GM19452 (cell line): ENCODE results near the gene SIGLEC10.
A peak's percentile ranks its signal among the peaks of the same experiment; 100 is the strongest.
"Not testable (repeated sequence)": the region's sequence is repeated elsewhere in the genome, so short reads cannot be mapped to it uniquely, and the experiment has no call there.

Experiments
- ATAC-seq: cut with Tn5 transposase; IDR thresholded peaks from one replicate; pipeline ENCODE4 v1.9.1; 2021; ENCODE audit not compliant: unreplicated experiment

The SIGLEC10 gene

DNA sequence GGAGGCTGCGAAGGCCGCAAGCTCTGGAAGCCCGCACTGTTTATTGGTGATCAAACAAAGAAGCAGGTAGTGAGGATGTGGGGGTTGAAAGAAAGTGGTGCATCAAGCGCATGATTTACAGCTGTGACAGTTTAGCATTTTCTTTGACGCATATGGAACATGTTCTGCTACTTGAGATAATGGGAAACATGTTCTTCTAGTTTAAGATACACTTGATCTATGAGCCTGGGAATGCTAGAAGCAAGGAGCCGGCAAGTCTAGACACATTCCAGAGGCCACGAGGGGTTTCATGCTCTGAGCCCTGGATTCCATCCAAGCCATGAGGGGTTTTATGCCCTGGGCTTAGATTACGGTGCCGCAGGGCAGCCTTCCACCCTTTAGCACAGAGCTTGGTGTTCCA lies 20.0 kb downstream of the SIGLEC10 start:
- ATAC-seq = not testable (repeated sequence)

DNA sequence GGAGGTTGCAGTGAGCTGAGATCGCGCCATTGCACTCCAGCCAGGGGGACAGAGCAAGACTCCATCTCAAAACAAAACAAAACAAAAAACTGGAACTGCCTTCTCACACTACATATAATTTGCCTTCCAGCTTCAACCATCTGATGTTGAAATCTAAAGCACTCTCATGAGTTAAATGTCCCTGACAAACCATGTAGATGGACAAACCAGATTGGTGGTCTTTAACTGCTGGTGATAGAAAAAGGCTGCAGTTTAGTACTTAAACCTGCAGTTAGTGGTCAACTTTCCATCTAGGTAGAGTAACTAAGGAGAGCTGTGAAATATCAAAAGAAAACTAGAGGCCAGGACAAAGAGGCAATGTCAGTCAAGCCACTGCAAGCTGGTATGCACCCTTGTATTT lies 21.3 kb downstream of the SIGLEC10 start:
- ATAC-seq = no peak

DNA sequence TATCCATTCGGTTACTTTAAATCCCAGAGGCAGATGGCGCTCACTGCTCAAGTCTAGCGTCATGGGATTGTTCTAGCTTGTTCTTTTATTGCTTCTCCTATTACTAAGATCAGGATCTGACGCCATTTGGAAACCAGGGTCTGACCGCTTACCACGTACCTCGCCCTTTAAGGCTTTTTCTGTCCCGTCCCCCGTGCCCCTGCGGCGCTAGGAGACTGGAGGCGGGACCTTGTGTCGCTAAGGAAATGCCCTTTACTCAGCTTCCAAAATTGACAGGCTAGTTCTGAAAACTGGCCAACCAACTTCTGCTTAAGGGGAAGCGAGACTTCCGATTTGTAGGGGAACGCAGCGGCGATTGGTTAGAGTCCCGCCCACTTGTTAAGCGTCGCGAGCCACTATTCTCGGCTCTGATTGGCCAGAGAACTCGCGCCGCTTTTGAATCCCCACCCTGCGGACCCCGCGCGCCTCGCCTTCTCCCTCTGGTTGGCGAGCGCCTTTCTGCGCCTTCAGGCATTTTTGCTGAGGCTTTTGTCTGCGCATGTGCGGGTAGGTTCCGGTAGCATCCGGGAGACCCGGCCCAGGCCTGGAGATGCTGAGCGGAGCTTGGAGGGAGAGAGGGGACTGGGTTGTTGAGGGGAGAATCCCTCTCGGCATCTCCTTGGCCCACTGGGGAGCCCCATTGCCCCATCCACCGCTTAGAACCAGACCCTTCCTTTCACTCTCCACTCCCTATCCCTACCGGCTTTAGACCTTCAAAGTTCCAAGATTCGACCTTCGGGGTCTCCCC lies 23.2 kb downstream of the SIGLEC10 start:
- peak; percentile 88 for ATAC-seq

DNA sequence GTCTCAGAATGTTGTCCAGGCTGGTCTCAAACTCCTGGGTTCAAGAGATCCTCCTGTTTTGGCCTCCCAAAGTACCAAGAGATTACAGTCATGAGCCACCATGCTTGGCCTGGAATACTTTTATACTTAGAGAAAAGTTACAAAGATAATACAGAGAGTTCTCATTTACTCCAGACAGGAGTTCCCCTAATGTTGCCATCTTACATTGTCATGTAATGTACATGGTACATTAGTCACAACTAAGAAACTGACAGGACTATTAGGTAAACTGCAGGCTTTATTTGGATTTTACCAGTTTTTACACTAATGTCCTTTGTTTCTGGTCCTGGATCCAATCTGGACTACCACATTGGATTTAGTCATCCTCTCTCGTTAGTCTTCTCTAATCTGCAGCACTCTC lies 24.7 kb downstream of the SIGLEC10 start:
- ATAC-seq = no peak

DNA sequence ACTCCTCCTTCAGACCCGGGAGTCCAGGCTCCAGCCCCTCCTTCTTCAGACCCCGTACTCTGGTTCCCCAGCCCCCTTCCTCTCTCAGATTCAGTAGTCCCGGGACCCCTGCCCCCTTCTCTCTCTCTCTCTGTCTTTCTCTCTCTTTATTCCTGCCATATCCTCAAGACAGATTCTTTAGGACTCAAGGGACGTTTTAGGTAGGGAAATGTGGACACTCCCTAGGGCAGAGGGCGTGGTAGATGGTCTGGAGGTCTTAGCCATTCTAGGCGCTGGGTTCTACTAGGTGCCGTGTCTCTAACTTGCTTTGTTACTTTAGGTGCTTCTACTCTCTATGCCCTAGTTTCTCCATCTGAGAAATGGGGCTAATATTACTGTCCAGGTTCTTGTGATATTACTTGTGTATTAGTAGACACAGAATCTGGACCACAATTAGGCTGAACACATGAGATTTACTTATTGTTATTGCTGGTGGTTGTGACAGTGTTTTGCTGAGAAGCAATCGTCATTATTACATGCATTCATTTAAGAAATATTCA lies 26.3 kb downstream of the SIGLEC10 start:
- no peak for ATAC-seq

DNA sequence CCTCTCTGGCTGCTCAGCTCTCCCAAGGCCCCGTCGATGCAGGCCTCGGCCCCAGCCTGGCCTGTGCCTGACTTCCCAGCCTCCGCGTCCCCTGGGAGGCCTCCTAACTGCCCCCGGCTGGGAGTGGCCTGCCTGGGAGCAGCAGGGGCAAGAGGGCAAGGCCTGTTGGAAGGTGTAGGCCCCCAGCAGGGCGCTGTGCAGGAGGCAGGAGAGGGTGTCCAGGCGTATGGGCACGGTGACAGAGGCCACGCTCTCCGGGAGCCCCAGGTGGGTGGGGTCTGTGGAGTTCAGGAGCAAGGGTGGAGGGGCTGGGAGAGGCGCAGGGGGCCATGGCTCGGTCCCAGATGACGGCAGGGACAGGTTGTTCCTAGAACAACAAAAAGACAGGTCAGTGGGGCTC lies 28.3 kb downstream of the SIGLEC10 start:
- no peak for ATAC-seq

DNA sequence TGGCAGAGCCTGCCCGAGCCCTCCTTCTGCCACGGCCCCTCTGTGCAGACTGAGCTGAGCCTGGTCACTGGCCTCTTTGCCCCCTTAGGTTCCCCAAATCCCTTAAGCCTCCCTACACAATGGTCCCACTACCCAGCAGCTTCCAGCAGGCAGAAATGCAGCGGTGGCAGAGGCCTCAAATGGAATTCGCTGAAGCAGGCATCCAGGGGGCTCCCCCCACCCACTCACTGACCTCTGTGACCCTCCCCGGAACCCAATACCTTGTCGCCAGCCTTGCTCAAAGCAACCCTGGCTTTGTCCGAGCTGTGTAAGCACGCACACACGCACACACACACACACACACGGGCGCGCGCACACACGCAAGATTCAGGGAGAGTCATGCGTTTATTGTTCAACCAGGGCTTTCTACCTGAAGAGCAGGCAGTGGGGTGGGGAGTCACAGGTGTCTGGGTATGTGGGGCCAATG lies 29.5 kb downstream of the SIGLEC10 start, which contains the start of gene LIM2:
TSS of gene LIM2 (minus strand) at position 51 of the 466 bp plus-strand sequence. CDS start 531 bp downstream, outside the sequence.
- ATAC-seq = no peak

DNA sequence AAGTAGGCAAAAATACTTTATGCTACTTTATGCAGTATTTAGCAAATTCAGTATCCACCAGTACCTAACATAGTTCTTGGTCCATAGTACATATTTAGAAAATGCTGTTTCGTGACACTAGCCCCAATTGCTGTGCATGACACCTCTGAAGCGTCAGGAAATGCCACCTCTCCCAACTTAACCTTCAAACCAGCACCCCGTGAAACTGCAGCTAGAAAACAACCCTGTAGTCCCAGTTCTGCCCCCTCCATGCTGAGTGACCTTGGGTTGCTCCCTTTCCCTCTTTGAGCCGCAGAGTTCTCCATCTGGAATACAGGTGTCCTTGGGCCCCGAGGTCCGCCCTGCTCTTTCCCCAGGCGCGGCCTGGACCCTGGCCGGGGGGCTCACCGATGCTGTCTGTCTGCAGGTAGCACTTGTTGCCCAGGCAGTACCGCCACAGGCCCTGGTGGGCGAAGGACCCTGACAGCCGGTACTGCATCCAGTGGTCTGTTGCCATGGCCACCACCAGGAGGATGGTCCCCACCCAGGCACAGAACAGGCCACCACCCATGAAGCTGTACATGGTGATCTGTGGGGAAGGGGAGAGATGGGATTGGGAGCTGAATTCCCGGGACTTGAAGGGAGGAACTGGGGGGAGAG lies 30.4 kb downstream of the SIGLEC10 start:
- ATAC-seq = no peak

DNA sequence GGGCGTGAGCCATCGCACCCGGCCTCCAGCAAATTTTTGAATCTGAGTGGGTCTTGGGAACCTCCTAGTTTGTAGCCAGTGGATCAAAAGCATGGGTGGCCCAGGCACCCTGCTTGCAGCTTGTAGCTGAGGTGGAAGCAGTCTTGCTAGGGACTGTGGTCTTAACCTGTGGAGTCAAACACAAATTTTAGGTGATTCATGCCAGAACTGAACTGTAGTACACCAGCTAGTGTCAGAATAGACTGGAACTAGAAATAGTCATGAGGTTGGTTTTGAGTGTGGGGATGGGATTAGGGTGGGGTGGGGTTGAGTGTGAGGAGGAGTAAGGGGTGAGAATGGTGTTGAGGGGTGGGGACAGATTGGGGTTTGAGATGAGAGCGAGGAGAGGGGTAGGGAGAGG lies 35.4 kb downstream of the SIGLEC10 start:
- ATAC-seq = no peak

DNA sequence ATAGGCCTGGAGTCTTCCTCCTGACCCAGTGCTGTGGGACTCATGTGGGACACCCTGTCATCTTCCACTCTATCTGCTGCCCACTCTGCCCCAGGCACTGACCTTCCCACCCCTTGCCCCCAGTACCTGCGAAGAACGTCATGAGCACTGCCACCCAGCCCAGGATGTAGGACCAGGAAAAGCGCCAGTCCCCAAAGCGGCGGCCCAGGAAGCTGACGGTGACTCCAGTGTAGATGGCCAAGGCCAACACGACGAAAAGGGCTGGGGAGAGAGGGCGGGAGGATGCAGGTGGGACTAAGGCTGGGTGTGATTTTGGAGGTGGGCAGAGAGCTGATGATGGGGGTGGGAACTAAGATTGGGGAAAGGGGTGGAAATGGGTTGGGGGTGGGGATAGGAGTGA lies 37.1 kb downstream of the SIGLEC10 start:
- no peak for ATAC-seq

DNA sequence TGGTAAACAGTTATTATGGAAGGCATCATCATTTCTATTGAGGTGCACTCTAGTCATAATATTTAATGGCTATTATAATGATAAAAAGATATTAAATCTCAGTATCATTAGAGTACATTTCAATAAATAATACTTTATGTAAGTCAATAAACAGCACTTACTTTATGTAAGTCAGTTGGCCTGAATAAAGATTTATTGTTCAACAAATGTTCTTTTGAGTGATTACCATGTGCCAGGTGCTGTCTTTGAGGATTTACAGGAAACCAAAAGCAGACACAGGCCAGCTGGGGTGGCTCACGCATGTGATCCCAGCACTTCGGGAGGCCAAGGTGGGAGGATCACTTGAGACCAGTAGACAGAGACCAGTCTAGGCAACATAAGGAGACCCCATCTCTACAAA lies 40.0 kb downstream of the SIGLEC10 start:
- no peak for ATAC-seq

DNA sequence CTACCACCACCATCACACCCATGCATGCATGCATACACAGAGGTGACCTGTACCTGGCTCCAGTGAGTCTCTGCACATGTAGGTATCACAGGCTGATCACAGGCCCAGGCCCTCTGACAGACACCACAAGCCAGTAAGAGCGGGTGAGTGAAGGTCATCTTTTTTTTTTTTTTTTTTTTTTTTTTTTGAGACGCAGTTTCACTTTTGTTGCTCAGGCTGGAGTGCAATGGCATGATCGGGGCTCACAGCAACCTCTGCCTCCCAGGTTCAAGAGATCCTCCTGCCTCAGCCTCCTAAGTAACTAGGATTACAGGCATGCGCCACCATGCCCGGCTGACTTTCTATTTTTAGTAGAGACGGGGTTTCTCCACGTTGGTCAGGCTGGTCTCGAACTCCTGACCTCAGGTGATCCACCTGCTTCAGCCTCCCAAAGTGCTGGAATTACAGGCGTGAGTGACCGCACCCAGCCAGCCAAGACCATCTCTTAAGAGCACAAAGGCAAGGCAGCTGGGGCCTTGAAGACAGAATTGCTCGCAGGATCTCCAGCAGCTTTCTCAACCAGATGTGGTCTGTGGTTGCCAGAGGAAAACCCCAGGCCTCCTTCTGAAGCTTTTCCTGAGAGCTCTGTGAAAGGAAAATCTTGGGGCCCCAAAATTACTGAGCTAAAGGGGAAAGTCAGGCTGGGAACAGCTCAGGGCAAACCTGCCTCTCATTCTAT lies 41.8 kb downstream of the SIGLEC10 start:
- no peak for ATAC-seq

DNA sequence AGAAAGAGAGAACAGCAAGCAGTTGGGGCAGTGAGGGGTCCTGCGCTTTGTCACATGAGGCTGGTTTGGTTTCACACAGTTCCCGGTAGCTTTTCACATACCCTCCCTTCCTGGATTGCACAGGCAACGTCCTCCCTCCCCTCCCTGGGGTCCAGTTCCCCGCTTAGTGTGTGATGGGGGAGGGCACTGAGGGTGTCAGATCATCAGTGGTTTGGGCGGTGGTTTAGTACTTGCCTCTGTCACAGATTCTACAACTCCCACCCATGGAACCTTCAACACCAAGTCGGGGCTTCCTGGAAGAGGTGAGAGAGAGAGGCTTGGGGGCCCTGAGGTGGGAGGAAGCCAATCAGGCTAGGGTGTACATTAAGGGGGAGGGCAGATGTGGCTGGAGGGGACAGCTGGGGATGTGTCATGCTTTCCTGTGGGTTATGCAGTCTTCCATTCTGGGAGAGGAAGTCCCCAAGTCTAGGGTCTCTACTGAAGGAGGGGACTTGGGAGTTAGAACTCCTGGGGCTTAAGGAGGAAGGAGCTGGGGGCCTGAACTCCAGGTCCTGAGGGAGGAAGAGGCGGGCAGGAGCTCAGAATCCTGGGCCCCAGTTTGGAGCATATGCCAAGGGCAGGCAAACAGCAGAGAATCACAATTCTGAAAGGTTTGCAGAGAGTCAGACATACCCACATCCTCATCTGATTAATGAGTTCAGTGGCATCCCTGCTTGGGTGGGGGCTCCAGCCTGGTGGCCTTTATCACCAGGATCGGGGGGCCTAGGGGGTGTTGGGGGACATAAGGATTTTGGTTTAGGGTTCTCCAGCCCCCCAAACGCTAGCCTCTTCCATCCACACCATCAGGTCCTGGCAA lies 44.6 kb downstream of the SIGLEC10 start, which contains the start of gene NKG7:
TSS of gene NKG7 (minus strand) at position 6 of the 856 bp plus-strand sequence. CDS start 119 bp downstream, outside the sequence.
- no peak for ATAC-seq

DNA sequence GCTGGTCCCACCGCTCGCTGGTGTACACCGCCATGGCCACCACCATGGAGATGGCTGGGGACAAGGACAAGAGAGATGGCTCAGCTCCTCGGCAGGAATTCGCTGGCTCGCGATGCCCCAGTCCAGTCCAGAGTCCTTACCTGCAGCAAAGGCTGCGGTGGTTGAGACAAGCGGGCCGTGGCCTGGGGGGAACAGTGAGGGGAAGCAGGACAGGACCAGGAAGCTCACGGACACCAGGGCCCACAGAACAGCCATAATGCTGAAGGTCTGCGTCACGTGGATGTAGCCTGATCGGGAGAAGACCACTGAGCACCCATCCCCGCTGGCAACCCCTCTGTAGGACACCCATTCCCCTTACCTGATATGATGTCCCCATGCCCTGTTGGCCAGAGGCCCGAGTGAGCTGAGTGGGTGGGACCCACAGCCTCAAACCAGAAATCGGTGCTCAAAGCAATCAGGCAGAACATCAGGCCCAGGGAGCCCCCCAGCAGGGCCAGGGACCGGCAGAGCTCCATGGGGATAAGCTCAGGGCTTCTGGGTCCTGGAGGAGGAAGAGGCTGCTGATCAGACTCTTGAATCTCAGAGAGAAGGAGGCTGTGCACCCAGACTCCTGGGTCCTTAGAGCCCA lies 45.3 kb downstream of the SIGLEC10 start:
- ATAC-seq = no peak

DNA sequence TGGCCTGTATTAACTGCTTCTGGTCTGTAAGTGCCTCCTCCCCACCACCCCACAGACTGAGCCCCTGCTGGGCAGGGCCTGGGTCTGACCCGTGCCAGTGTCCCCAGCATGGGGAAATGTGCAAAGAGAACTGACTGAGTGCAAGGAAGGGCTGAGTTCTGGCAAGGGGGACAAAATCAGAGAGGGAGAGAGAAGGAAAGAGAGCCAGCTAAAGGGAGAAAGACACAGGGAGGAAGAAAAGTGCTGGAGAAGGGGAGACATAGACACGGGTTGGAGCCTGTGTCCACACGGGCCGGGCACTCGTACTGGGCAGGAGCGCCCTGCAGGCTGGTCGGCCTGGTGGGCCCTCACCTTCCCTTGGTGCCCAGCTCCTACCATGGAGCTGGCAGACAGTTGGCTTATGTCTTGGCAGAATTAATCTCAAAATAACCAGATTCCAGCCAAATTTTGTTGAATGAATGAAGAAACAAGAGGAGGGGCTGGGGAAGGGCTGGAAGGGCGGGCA lies 46.2 kb downstream of the SIGLEC10 start:
- no peak for ATAC-seq

DNA sequence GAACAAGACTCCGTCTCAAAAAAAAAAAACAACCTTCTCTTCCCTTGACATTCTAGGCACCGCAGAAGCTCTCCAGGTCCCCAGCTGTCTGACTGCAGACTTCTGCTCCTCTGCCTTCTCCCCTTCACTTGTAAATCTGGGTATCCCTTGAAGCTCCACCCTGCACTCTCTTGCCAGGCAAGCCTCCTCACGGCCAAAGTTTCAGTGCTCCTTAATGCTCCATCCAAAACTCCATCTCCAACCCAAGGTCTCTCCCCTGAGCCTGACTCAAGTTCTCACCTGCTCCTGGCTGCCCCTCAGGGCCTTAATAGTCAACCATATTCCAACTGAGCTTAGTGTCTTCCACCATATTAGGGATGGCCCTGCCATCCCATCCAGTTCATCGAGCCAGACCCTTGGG lies 47.2 kb downstream of the SIGLEC10 start:
- no peak for ATAC-seq

DNA sequence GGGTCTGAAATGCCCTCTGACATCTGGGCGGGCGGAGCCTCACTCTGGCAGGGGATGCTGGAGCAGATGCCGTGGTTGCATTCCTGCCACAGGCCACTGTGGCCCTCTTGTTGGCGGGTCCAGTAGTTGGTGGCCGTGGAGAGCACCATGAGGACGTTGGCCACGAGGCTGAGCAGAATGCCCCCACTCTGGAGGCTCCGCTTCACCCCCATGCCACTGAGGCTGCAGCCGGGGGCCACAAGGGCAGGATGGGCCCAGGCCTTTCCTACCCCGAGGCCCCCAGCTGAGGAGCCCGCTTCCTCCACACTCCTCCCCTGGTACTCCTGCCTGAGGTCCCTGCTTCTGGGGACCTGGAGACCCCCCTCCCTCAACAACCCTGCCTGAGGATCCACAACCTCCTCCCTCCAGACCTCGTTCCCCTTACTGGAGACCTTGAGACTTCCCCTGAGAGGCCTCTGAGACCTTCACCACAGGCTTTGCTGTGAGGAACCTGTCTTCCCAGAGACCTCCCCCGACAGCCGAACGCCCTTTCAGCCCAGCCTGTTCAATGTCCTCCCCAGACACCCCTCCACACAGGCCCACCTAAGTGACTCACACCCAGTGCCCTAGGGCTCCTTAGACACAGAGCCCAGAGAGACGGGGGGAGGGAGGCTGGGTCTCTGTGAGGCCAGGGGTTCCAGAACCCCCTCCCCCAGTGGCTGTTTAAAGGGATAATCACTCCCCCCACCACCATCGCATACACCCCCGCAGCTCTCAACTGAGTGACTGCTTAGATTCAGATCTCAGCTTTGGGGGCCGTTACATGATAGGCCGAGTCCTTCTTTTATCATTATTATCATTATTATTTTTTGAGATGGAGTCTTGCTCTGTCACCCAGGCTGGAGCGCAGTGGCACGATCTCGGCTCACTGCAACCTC lies 48.8 kb downstream of the SIGLEC10 start, which contains the start of gene CLDND2:
TSS of gene CLDND2 (minus strand) at position 638 of the 917 bp plus-strand sequence. CDS start at position 212, 426 bp downstream.
- ATAC-seq = no peak

DNA sequence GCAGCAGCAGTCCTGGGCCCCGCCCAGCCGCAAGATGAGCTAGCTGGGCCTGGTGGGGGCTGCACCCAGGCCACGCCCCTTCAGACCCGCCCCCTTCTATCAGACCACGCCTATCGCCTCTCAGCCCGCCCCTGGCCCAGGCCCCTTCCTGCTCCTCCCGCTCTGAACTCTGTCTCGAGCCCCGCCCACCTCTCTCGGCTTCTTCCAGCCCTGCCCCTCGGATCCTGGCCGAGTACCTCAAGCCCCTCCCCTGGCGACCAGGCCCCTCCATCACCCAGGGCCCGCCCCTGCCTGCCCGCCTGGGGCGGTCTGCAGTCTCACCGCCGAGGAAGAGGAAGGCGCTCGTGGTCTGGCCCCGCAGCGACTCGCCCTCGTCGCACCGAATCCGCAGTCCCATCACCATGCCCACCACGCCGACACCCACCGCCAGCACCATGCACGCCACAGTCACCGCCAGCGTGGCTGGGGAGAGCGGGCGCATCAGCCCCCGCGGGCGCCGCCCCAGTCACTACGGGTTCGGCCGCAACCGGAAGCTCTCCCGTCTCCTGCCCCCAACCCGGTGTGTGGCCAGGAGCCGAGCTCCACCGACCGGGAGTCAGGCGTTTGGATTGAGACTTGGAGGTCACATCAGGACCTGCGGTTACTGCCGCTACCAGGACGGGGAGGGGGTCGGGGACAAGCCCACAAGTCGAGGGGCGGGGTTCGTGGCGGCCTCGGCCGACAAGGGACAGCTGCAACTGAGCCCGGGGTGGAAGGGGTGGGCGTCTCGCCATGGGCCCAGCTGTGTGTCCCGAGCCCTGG lies 49.7 kb downstream of the SIGLEC10 start:
- peak; percentile 75 for ATAC-seq
